Fibroblast of villous mesenchyme (primary cell): ENCODE measurements around the gene KRTAP10-7. TPM values are rescaled to one million over a fixed set of nuclear protein-coding genes. Genes with fewer than 3 reads are reported as not detected.
A peak's percentile ranks its signal among the peaks of the same experiment; 100 is the strongest.
"Not testable (repeated sequence)": the region's sequence is repeated elsewhere in the genome, so short reads cannot be mapped to it uniquely, and the experiment has no call there.

Experiments
- DNase-seq: peaks from one replicate; pipeline ENCODE4 v3.0.0-alpha.2; 2010; ENCODE audit warnings: low read depth
- H3K4me3 ChIP-seq: 2 replicates; pipeline ENCODE4 v1.5.1; 2011; ENCODE audit warnings: low read depth, mild to moderate bottlenecking, low read length
- CTCF ChIP-seq: IDR thresholded peaks from 2 replicates; pipeline ENCODE4 v1.5.1; 2012; ENCODE audit warnings: low read depth, mild to moderate bottlenecking, low read length; ENCODE audit not compliant: insufficient read depth
- total RNA-seq: library from RNA; depleted of rRNA; stranded (reverse); fragments of >200 nt; gene quantifications from 2 replicates; pipeline ENCODE4 v1.2.3, GENCODE V29; 2012

Gene KRTAP10-7
- total RNA-seq, 1 donor: not detected

- TF ChIP-seq CTCF: no peak
- peak; percentile 6 for DNase-seq
- H3K4me3 ChIP-seq: no peak overlapping the region
Observed at GRCh38 chr21:44593598-44594405, 6.6 kb upstream of the KRTAP10-7 start.

- no peak overlapping the region for H3K4me3 ChIP-seq
- no peak for TF ChIP-seq CTCF
- DNase-seq: no peak
Observed at GRCh38 chr21:44594406-44594916, 5.9 kb upstream of the KRTAP10-7 start.

- H3K4me3 ChIP-seq: no peak overlapping the region
- no peak for DNase-seq
- TF ChIP-seq CTCF: no peak
Observed at GRCh38 chr21:44595524-44595923, 4.9 kb upstream of the KRTAP10-7 start.

GRCh38 chr21:44596068-44596725, 4.2 kb upstream of the KRTAP10-7 start:
- no peak for DNase-seq
- no peak for TF ChIP-seq CTCF
- no peak overlapping the region for H3K4me3 ChIP-seq

- no peak for TF ChIP-seq CTCF
- DNase-seq: no peak
- H3K4me3 ChIP-seq: no peak overlapping the region
Observed at GRCh38 chr21:44598061-44598460, 2.3 kb upstream of the KRTAP10-7 start.

- TF ChIP-seq CTCF: no peak
- H3K4me3 ChIP-seq: no peak overlapping the region
- DNase-seq: no peak
Observed at GRCh38 chr21:44599264-44600029, 950 bp upstream of the KRTAP10-7 start.

- H3K4me3 ChIP-seq, DNase-seq: not testable (repeated sequence)
Observed at GRCh38 chr21:44601091-44601490, 694 bp downstream of the KRTAP10-7 start.
